NCI-H1092 (cell line): ENCODE measurements around the gene TMEM97.
"Not testable (repeated sequence)": the region's sequence is repeated elsewhere in the genome, so short reads cannot be mapped to it uniquely, and the experiment has no call there.

Experiments
- DNase-seq: peaks from one replicate; lab custom pipeline; 2025; lab: John Stamatoyannopoulos, UW

Gene TMEM97

GRCh38 chr17:28318759-28319597, at the start of gene TMEM97:
Gene TMEM97 (plus strand): TSS chr17:28319200. CDS start chr17:28319240, 40 bp downstream.
- peak; percentile 99 for DNase-seq

- no peak for DNase-seq
These were observed 48.9 kb upstream of the TMEM97 start for GRCh38 chr17:28270055-28270454.

- DNase-seq = no peak
These were observed 48.1 kb upstream of the TMEM97 start for GRCh38 chr17:28270926-28271325.

GRCh38 chr17:28271431-28271830, 47.6 kb upstream of the TMEM97 start:
- no peak for DNase-seq

- DNase-seq = no peak
These were observed 46.8 kb upstream of the TMEM97 start for GRCh38 chr17:28272166-28272565.

GRCh38 chr17:28273341-28273740, 45.7 kb upstream of the TMEM97 start:
- not testable (repeated sequence) for DNase-seq

GRCh38 chr17:28274591-28275265, 44.3 kb upstream of the TMEM97 start:
- no peak for DNase-seq

GRCh38 chr17:28276011-28276410, 43.0 kb upstream of the TMEM97 start:
- DNase-seq = no peak

GRCh38 chr17:28279411-28279810, 39.6 kb upstream of the TMEM97 start:
- DNase-seq = no peak

- DNase-seq = no peak
These were observed 38.2 kb upstream of the TMEM97 start for GRCh38 chr17:28280826-28281225.

GRCh38 chr17:28282596-28282995, 36.4 kb upstream of the TMEM97 start:
- DNase-seq = no peak

- DNase-seq = no peak
These were observed 33.0 kb upstream of the TMEM97 start for GRCh38 chr17:28285965-28286364.

- no peak for DNase-seq
These were observed 28.3 kb upstream of the TMEM97 start for GRCh38 chr17:28290703-28291102.

GRCh38 chr17:28291780-28292330, 27.1 kb upstream of the TMEM97 start:
- DNase-seq = no peak

GRCh38 chr17:28292878-28293277, 26.1 kb upstream of the TMEM97 start:
- DNase-seq = not testable (repeated sequence)

GRCh38 chr17:28293994-28294393, 25.0 kb upstream of the TMEM97 start:
- no peak for DNase-seq

- no peak for DNase-seq
These were observed 23.1 kb upstream of the TMEM97 start for GRCh38 chr17:28295677-28296578.

- no peak for DNase-seq
These were observed 20.6 kb upstream of the TMEM97 start for GRCh38 chr17:28298449-28298848.

- no peak for DNase-seq
These were observed 12.0 kb upstream of the TMEM97 start for GRCh38 chr17:28306954-28307401.

GRCh38 chr17:28313841-28314240, 5.2 kb upstream of the TMEM97 start:
- no peak for DNase-seq

- DNase-seq = no peak
These were observed 2.9 kb upstream of the TMEM97 start for GRCh38 chr17:28315846-28316705.
